Posterior cingulate gyrus (tissue), 11 donors: ENCODE measurements around the gene CHRNA1.

Source experiments
- DNase-seq, 10 donors: peaks; one replicate each; pipeline versions ENCODE4 v3.0.0 to v3.0.0-alpha.2; 2020 to 2021; ENCODE audit warnings: mixed read lengths in 3 of 10
- intact Hi-C: fragments of 100-400 bp; cut with DNase I; formaldehyde crosslinking; loops from one replicate; pipeline ENCODE4 v1.15.1; 2023

CHRNA1 gene

DNA sequence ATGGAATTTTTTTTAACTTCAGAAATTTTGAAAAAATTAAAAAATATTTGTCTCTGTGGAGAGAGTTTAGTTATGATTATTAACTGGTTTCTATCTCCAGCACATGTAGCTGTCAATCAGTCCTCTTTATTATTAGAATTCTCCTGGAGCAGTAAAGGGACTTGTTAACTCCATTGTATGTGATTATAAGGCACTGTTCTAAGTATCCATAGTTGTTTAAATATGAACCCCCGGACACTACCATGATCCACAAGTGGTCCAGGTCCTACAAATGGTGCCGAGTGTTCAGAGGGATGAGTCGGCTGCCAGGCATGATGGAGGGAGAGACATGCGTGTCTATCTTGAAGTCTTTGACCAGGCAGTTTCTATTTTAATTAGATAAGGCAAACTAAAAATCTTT is 492 bp downstream of the CHRNA1 start:
- intact Hi-C loops, result no loop called here
- no peak for DNase-seq

DNA sequence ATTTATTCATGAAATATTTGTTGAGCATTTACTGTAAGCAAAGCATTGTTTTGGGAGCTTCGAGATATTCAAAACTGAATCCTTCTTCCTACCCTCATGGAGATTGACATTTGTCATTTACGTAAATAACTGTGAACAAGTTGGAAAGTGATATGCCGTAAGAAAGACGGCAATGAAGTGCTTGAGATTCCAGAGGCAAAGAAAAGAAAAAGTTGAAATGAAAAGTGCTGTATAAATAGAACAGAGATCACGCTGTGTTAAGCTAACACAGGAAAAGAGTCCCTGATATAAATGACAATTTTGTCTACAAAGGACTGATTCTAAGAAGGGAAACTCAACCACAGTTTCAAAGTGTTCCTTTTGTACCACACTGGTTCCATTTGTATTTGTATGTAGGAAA is 1.8 kb downstream of the CHRNA1 start:
- intact Hi-C loops, result no loop called here
- no peak for DNase-seq

DNA sequence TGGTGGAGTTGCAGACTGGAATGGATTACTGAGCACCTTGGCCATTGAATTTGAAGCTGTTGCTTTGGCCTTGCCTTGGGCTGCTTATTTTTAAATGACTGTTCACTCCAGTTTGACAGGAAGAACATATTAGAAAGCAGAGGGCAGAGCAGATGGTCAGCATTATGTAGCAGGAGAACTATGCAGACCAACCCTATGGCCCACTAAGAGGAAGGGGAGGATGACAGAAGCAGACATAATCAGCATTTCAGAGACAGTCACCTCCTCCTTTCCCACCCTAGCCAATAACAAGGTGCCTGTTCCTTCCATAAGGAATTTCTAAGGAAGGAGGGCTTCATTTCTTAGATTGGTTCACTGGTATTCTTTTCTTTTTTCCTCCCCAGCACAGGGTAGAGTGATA is 2.4 kb downstream of the CHRNA1 start:
- no peak for DNase-seq
- intact Hi-C loops, result no loop called here

DNA sequence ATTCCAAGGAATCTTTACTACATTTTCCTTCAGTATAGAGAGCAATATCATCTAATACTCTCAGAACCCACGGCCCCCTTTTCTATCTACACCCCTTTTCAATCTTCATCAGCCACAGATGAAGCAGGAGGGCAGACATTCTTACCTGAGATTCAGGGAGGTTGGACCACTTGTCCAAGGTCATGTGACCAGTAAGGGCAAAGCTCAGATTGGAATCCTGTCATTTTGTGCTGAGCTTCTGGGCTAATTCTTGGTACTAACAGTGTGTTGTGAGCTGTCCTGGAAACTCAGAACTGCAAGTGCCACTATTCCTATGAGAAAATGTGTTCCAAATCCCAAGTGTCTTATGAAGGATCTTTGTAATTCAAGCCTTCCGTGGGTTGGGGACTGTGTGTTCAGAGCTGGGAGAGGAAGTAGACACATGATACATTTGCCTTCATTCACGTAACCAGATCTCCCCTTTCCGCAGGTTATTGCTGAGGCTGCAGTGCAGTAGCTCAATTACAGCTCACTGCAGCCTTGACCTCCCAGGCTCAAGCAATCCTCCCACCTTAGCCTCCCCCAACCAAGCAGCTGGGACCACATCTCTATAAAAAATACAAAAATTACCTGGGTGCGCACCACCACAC is 3.3 kb downstream of the CHRNA1 start:
- intact Hi-C loops, result no loop called here
- DNase-seq, result no peak

DNA sequence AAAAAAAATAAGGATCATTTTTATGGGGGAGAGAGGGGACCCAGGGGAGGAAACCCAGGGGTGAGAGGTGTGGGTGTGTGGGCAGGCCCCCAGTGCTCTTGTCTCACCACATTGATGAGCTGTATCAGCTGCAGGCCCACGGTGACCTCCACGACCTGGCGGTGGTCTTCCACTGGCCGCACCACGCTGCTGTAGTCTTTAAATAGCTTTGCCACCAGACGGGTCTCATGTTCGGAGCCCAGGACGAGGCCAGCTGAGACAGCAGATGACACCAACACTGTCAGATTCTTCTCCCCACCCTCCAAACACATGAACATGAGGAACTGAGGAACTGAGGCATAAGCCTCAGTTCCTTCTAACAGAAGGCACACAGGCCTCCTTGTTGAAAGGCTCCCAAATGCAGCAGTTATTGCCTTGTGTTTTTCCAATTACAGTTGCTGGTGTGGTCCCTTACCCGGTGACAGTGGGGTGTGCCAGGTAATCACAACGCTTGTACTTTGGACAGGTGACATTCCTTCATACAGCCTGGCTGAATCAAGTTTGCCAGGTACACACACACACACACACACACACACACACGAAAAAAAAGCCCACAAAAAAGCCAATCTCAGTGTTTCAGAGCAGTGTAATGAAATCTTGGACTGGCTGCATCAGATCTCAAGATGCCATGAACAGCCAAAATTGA is 4.7 kb downstream of the CHRNA1 start:
- intact Hi-C loops, result no loop called here
- no peak for DNase-seq

DNA sequence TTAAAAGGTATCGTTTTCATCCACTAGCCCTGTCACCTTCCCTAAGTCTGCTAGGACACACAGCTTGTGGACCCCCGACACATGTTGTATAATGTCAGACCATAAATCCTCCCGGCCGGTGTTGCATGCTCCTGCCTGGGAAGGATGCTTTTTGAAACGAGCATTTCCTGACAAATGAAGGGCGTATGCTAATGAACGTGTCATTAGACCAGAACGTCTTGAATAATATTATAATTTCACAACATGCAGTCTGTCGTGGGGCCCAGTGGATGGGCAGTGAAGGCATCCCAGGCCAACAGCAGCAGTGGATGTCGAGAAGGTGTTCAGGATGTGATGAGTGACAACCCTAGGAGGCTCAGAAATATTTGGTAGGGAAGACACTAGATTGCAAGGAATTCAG is 7.5 kb downstream of the CHRNA1 start:
- intact Hi-C loops, result no loop called here
- no peak for DNase-seq

DNA sequence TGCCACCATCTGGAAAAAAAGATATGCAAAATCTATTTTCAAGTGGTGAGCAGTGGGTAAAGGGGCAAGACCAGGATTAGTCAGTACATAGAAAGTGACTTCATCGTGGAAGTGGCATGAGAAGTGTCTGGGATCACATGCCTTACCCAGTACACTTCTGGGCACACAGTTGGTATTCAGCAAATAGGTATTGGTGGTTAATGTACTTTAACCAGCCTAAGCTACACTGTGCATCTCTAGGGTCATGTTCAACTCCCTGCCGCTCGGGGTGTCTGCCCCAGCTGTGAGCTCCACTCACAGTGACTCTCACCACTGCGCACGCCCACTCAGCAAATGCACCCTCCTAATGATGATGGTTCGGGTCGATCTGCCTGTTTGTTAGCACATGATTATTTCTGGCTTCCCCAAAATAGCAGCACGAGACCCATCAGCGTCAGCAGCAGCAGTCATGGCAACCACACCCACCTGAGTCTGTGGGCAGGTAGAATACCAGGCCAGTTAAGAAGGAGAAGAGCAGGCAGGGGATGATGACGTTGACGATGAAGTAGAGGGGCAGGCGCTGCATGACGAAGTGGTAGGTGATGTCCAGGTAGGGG is 11.1 kb downstream of the CHRNA1 start:
- peak in 1 of 10 donors; percentile 16 for DNase-seq
- intact Hi-C loops, result no loop called here

DNA sequence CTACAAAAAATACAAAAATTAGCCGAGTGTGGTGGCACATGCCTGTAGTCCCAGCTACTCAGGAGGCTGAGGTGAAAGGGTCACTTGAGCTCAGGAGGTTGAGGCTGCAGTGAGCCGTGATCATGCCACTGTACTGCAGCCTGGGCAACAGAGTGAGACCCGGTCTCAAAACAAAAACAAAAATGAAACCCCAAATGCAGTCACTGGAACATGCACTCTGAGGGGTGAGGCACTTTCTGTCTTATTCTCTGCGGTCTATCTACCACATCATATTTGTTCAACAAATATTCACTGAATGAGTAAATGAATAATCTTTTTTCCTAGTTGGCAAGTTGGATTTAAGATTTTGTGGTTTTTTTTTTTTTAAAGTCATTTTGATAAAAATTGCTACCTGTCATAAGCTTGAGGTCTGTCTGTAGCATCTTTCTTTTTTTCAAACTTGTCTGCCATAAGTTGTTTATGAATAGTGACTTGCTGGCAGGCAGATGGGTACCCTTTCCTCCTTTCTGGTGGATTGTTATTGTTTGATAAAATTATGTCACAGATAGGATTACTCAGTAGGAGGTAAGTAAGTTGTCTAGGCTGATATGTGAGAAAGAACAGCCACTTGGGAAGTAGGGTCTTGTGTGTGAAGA is 11.8 kb downstream of the CHRNA1 start:
- intact Hi-C loops, result no loop called here
- no peak for DNase-seq

DNA sequence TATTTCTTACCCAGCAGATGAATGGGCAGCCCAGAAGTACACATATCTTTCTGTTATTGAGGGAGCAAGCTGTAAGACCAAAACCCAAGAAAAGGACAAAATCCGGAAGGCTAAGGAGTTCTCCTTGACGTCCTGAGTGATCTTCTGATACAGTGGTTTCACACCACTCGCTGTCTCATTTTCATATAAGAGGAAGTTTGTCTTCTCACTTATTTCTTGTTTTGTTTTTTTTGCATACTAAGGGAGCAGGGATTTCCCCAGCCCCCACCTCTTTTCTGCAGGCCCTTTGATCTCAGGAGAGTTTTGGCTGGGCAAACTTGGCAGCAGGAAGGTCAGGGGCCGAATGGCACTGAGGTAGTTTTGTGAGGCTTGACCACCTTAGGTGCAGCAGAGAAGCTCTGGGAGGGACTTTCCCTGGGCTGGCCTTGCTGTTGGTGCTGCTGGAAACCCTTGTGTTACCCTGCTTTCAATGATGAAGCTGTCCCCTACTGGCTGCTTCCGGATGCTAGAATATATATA is 13.3 kb downstream of the CHRNA1 start:
- intact Hi-C loops, result no loop called here

DNA sequence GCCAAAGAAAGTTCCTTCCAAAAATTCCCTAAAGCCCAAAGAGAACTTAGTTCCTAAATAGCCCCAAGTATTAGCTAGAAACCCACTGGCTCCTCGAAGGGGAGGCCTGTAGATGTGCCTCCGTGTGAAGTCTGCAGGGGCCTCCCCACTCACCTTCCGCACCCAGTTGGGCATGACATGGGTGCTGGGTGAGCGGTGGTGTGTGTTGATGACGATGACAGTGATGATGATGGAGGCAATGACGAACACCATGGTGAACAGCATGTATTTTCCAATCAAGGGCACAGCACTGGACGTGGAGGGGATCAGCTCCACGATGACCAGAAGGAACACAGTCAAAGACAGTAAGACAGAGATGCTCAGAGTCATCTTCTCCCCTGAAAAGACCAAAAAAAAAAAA is 14.5 kb downstream of the CHRNA1 start:
- DNase-seq, result no peak
- intact Hi-C loops, result no loop called here

More for the DNA sequence above, 13.3 kb downstream of the CHRNA1 start:
- DNase-seq, result no peak

DNA sequence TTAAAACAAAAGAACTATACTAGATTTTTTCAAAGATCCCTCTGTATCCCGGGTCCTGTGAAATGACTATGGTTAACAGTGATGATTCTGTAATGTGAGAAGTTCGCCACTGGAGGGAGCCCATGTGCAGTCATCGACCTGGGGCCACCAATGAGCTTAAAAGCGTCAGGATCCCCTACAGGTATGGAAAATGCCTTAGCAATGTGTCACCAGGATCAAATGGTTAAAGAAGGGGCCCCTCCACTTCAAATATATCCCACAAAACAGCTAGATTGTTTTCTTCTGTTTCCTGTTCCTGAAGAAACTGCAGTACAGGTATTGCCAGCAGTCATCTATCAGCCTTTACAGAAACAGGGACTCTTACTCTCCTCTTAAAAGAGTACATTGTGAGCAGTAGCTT is 15.3 kb downstream of the CHRNA1 start:
- DNase-seq, result peak in 9 of 10 donors; percentile 43 to 94 (median 77)
- intact Hi-C loops, result no loop called here

DNA sequence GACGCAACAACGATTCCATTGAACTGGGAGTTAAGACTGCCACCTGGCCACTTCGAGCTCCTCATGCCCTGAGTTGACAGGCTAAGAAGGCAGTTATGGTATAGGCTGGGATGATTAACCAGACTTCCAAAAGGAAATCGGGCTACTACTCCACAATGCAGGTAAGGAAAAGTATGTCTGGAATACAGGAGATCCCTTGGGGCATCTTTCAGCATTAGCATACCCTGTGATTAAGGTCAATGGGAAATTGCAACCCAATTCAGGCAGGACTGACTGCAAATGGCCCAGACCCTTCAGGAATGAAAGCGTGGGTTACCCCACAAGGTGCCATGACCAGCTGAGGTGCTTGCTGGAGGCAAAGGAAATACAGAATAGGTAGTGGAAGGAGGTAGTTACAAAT is 19.1 kb downstream of the CHRNA1 start:
- DNase-seq, result no peak
- intact Hi-C loops, result no loop called here

DNA sequence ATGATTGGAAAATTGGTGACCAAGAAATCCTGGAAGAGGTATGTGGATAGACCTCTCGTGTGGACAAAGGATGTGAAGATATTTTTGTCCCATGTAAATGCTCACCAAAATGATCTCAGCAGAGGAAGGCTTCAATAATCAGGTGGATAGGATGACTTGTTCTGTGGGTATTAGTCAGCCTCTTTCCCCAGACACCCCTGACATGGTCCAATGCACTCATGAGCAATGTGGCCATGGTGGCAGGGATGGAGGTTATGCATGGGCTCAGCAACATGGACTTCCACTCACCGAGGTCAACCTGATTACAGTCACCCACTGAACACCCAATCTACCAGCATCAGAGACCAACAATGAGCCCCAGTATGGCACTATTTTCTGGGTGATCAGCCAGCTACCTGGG is 20.2 kb downstream of the CHRNA1 start:
- intact Hi-C loops, result no loop called here
- no peak for DNase-seq

DNA sequence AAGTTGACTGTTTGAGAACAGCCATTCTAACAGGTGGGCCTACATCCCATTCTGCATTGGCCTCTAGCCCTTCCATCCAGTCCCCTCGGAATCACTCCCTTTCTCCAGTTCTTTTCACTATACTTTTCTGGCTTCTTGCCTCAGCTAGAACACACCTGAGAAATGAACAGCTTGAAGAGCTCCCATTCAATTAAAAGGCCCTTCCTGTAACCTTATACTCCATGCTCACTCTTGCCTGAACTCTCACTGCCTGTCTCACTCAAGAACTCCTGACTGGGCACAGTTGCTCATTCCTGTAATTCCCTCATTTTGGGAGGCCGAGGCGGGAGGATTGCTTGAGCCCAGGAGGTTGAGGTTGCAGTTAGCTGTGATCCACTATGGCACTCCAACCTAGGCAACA is 23.6 kb downstream of the CHRNA1 start:
- intact Hi-C loops, result no loop called here
- DNase-seq, result no peak

DNA sequence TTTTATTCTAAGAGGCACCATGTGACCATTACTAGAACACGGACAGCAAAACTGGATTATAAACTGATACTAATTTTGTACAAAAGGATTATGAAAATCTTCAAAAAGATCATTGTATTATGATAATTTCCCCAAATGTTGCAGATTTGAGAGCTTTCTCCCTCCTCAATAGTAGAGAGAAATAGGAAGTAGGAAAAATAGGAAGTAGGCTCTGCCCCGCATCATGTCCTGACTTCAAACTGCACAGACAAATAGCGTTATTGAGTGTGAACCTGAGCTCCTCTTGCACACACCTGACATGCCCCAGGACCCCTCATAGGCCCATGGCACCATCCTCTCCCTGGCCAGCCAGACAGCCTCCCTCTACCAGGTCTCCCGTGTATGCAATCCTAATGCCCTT is 25.4 kb downstream of the CHRNA1 start:
- intact Hi-C loops, result no loop called here

DNA sequence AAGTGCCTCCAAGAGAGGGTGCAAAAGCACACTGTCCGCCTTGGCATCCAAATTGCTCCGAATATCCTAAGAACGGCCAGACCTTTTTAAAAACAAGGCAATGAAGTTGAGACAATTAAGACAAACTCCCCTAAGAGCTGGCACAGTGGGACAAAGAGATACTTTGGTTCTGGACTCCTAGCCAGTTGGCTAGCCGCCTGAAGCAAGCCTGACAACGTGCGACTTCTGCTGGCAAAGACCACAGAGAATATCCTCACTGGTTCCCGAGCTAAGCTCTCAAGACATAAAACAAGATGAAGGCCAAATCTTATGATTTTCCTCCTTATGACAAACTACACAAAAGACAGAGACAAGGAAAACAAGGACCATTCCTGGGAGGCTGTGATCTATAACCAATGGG is 32.7 kb downstream of the CHRNA1 start:
- intact Hi-C loops, result no loop called here
- DNase-seq, result no peak

More for the DNA sequence above, 25.4 kb downstream of the CHRNA1 start:
- no peak for DNase-seq

DNA sequence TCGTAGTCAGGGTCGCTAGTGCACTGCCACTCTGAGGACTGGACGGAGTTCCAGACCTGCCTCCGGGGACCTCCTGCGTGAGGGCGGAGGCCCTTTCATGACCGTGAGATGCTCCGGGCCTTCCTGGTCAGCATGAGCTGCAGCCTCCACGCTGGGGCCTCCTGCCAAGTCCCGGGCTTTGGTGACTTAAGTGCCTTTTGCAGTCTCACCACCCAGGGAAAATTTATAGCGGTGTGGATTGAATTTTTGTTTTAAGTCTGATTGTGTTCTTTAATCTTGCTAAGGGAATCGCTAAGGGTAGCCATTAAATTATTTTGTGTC is 33.6 kb downstream of the CHRNA1 start:
- no peak for DNase-seq
- intact Hi-C loops, result no loop called here

DNA sequence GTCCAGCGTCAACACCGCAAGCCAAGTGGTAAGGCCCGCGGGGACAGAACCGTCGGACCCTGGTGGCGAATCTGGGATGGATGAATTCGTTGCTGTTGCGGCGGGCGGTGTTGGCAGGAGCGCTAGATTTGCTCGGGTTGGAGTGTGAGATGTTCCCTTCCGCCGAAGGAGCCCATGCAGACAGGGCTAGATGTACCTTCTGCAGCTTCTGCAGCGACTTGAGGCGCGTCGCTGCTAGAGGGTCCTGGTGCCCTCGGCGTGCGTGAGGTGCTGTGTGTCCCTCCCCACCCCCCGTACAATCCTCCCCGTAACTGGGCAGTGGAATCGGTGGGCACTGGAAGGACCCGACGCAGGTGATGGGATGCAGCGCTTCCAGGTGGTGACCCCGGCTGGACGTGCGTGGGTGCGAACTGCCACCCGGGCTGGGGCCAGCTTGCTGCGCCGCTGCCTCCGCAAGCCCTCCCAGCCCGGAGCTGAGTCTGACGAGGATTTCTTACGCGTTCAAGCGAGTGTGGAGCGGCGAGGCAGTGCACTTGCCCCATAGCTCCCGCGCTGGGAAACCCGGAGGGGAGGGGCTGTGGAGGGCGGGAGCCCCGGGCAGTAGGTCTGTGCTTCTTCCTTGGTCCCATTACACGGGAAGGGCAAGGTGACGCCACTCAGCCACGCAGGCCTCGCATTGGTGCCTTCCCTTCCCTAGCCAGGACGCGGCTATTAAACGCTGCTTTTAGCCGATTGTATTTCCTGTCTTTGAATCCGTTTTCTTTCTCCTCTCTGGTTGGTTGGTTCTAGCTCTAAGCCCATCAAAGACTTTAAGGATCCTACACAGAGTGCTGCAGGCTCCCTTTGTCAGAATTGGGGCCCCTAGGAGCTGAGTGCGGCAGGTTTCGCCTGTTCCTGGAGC is 34.2 kb downstream of the CHRNA1 start:
- peak in 7 of 10 donors; percentile 14 to 90 (median 45) for DNase-seq
- intact Hi-C loops, result no loop called here

DNA sequence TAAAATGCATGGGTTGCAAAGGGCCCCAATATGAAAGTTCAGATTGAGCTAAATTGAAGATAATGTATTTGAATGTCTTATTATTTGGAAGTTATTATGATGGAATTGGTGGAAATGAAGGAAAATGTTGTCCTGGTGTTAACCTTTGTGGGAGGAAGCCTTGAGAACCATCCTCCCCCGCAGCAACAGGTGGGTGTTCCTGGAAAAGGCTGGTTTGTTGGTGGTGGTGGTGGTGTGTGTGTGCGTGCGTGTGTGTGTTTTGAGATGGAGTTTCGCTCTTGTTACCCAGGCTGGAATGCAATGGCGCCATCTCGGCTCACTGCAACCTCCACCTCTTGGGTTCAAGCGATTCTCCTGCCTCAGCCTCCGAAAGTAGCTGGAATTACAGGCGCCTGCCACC is 36.2 kb downstream of the CHRNA1 start:
- DNase-seq, result no peak
- intact Hi-C loops, result no loop called here

DNA sequence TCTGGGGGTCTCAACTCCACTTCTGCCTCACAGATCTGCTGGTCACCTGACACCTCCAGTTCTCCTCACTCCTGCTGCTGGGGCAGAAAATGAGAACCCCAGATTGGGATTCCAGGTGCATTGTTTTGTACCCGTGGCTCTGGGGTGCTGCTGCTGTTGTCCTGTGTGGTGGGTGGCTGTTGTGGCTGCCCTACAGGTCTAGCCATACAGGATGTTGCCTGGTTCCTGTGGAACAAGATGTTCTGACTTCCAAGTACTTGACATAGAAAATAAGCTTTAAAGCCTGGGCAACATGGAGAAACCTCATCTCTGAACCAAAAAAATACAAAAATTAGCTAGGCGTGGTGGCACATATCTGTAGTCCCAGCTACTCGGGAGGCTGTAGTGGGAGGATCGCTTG is 38.1 kb downstream of the CHRNA1 start:
- intact Hi-C loops, result no loop called here
- DNase-seq, result no peak
